KMS-11 (cell line): Measurements from ENCODE around the gene CDKN2C.
"Not testable (repeated sequence)": the region's sequence is repeated elsewhere in the genome, so short reads cannot be mapped to it uniquely, and the experiment has no call there.

Experiments used
- H2AFZ ChIP-seq: fragments of 200-600 bp; sonication (generic); 2 replicates; pipeline ENCODE4 v1.6.1; 2016; ENCODE audit warnings: antibody characterized with exemption, mixed run types, low read depth
- H3K27ac ChIP-seq: fragments of 200-600 bp; sonication (generic); 2 replicates; pipeline ENCODE4 v1.6.1; 2016; ENCODE audit warnings: mild to moderate bottlenecking, mixed run types
- H3K27me3 ChIP-seq: fragments of 200-600 bp; sonication (generic); 2 replicates; pipeline ENCODE4 v1.6.1; 2017; ENCODE audit warnings: mild to moderate bottlenecking, low read depth, mixed run types, moderate library complexity; ENCODE audit not compliant: insufficient read depth
- H3K36me3 ChIP-seq: fragments of 200-600 bp; sonication (generic); 2 replicates; pipeline ENCODE4 v1.6.1; 2017; ENCODE audit warnings: mild to moderate bottlenecking, mixed run types; ENCODE audit not compliant: insufficient read depth
- H3K4me1 ChIP-seq: fragments of 200-600 bp; sonication (generic); 2 replicates; pipeline ENCODE4 v1.6.1; 2016; ENCODE audit warnings: mild to moderate bottlenecking, low read depth, mixed run types; ENCODE audit not compliant: poor library complexity, severe bottlenecking
- H3K4me2 ChIP-seq: fragments of 200-600 bp; sonication (generic); 2 replicates; pipeline ENCODE4 v1.7.0; 2016; ENCODE audit warnings: mild to moderate bottlenecking, mixed run types
- H3K4me3 ChIP-seq: fragments of 200-600 bp; sonication (generic); IDR thresholded peaks from 2 replicates; pipeline ENCODE4 v1.6.1; 2017; ENCODE audit warnings: low read depth, low read length, mixed read lengths; ENCODE audit not compliant: insufficient read depth
- H3K79me2 ChIP-seq: fragments of 200-600 bp; sonication (generic); 2 replicates; pipeline ENCODE4 v1.6.1; 2016; ENCODE audit warnings: low read depth, mixed run types; ENCODE audit not compliant: insufficient read depth
- H3K9ac ChIP-seq: fragments of 200-600 bp; sonication (generic); 2 replicates; pipeline ENCODE4 v1.6.1; 2016; ENCODE audit warnings: mild to moderate bottlenecking, mixed run types
- H4K20me1 ChIP-seq: fragments of 200-600 bp; sonication (generic); 2 replicates; pipeline ENCODE4 v1.6.1; 2016; ENCODE audit warnings: mild to moderate bottlenecking, mixed run types; ENCODE audit not compliant: insufficient read depth
- CTCF ChIP-seq: fragments of 200-600 bp; sonication (generic); conservative IDR thresholded peaks from 2 replicates; pipeline ENCODE4 v1.6.1; 2017; ENCODE audit warnings: low read depth, mild to moderate bottlenecking, antibody characterized with exemption, low read length, moderate library complexity, mixed read lengths

Gene CDKN2C

GRCh38 chr1:50995651-50996050 is 25.6 kb downstream of the CDKN2C start:
- H3K4me3 ChIP-seq = no peak overlapping the region

GRCh38 chr1:50996083-50996482 is 26.0 kb downstream of the CDKN2C start:
- Histone ChIP-seq H3K9ac (no peak overlapping the region), H3K79me2 (no peaks in the 10 kb centered on the region; the same call in 1 of the 2 replicates), H3K36me3 (no peaks in the 10 kb centered on the region), H3K27me3 (no peaks in the 10 kb centered on the region), H3K27ac (no peak overlapping the region), H3K4me1 (no peaks in the 10 kb centered on the region), H2AFZ (no peak overlapping the region), H3K4me3 (no peak overlapping the region), H4K20me1 (no peaks in the 10 kb centered on the region), H3K4me2 (no peak overlapping the region)
- no peak for TF ChIP-seq CTCF

More at GRCh38 chr1:50995651-50996050, 25.6 kb downstream of the CDKN2C start:
- H3K27ac ChIP-seq = no peak overlapping the region
- no peak for TF ChIP-seq CTCF
- no peaks in the 10 kb centered on the region for H3K27me3 ChIP-seq
- H3K4me2 ChIP-seq = no peak overlapping the region
- no peaks in the 10 kb centered on the region for H3K36me3 ChIP-seq
- H4K20me1 ChIP-seq = no peaks in the 10 kb centered on the region
- H2AFZ ChIP-seq = no peak overlapping the region
- H3K9ac ChIP-seq = no peak overlapping the region
- H3K4me1 ChIP-seq = no peaks in the 10 kb centered on the region
- no peaks in the 10 kb centered on the region; the same call in 1 of the 2 replicates for H3K79me2 ChIP-seq

GRCh38 chr1:50999375-50999774 is 29.3 kb downstream of the CDKN2C start:
- H4K20me1 ChIP-seq, H3K9ac ChIP-seq, H3K27ac ChIP-seq, H3K4me1 ChIP-seq, H3K27me3 ChIP-seq, H3K36me3 ChIP-seq, H3K79me2 ChIP-seq, H3K4me3 ChIP-seq, H2AFZ ChIP-seq, H3K4me2 ChIP-seq: not testable (repeated sequence)

- Histone ChIP-seq H3K4me3 (no peak overlapping the region), H3K79me2 (no peaks in the 10 kb centered on the region), H3K4me1 (no peaks in the 10 kb centered on the region), H3K36me3 (no peaks in the 10 kb centered on the region), H3K27me3 (no peaks in the 10 kb centered on the region), H3K4me2 (no peak overlapping the region), H4K20me1 (no peaks in the 10 kb centered on the region), H3K27ac (no peak overlapping the region), H3K9ac (no peak overlapping the region), H2AFZ (no peak overlapping the region)
- TF ChIP-seq CTCF = no peak
Measured at GRCh38 chr1:51000160-51000559, 30.1 kb downstream of the CDKN2C start.

GRCh38 chr1:51000651-51001050 is 30.6 kb downstream of the CDKN2C start:
- no peak overlapping the region for H2AFZ ChIP-seq
- no peak overlapping the region for H3K4me2 ChIP-seq
- H3K79me2 ChIP-seq = no peaks in the 10 kb centered on the region
- no peaks in the 10 kb centered on the region for H3K4me1 ChIP-seq
- H3K27me3 ChIP-seq = no peaks in the 10 kb centered on the region
- no peak overlapping the region for H3K4me3 ChIP-seq
- no peak for TF ChIP-seq CTCF
- H3K36me3 ChIP-seq = no peaks in the 10 kb centered on the region
- H3K27ac ChIP-seq = no peak overlapping the region
- no peaks in the 10 kb centered on the region for H4K20me1 ChIP-seq
- H3K9ac ChIP-seq = no peak overlapping the region
